HG03280 (cell line): ENCODE results near the gene YPEL1.

Source experiments
- ATAC-seq: cut with Tn5 transposase; IDR thresholded peaks from one replicate; pipeline ENCODE4 v1.9.1; 2021; ENCODE audit warnings: mild to moderate bottlenecking, moderate library complexity; ENCODE audit not compliant: unreplicated experiment

YPEL1 gene

GRCh38 chr22:21659864-21660525 lies 75.6 kb downstream of the YPEL1 start:
- no peak for ATAC-seq

- ATAC-seq = peak; percentile 78
Measured at GRCh38 chr22:21657360-21658032, 78.1 kb downstream of the YPEL1 start.

GRCh38 chr22:21657020-21657359 lies 78.6 kb downstream of the YPEL1 start:
- ATAC-seq = no peak

- peak; percentile 9 for ATAC-seq
Measured at GRCh38 chr22:21652547-21653545, 82.7 kb downstream of the YPEL1 start.

GRCh38 chr22:21652010-21652546 lies 83.5 kb downstream of the YPEL1 start:
- peak; percentile 84 for ATAC-seq

- ATAC-seq = no peak
Measured at GRCh38 chr22:21651521-21652009, 84.0 kb downstream of the YPEL1 start.

GRCh38 chr22:21650823-21651520 lies 84.6 kb downstream of the YPEL1 start:
- ATAC-seq = no peak

- ATAC-seq = no peak
Measured at GRCh38 chr22:21650280-21650679, 85.3 kb downstream of the YPEL1 start.
